Eye (tissue), 1 donor: ENCODE measurements around the gene MAP2.
A peak's percentile ranks its signal among the peaks of the same experiment; 100 is the strongest.
"Not testable (repeated sequence)": the region's sequence is repeated elsewhere in the genome, so short reads cannot be mapped to it uniquely, and the experiment has no call there.

ENCODE experiments used
- DNase-seq: peaks from one replicate; pipeline ENCODE4 v3.0.0-alpha.2; 2015

The MAP2 gene

DNA sequence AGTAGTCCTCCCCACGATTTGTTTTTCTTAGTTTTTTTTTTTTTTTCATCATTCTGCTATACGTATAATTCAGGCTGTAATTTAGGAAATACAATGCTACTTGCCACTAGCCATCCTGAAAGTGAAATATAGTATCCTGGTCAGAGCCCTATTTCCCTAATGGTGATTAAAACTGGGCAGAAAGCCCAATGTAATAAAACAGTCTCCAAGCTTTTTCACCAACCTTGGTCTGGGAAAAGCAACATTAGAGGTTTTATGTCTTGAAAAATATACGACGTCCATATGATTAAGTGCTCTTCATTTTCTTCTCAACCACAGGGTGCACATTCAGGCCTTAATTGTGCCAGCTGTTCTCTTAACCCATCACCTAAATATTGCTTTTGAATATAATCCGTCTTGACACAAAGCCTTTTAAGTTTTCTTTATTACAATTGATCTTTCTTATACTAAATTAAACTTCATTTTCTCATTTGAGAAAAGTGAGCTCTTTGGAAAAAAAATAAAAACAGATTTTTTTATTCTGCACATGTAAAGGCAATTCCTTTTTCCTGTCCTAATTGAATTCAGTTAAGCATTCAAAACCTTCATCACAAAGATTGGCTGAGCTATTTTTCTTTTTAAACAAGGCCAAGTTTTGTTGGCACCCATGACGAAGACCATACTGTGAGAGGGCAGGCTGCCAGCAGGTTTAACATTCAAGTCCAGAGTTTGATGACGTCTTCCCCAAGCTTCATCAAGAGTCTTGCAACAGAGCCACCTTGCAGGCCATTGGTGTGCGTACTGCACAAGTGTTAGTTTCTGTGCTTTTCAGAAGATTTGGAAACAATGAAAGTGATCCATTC is 52.7 kb downstream of the MAP2 start:
- DNase-seq: peak; percentile 78

DNA sequence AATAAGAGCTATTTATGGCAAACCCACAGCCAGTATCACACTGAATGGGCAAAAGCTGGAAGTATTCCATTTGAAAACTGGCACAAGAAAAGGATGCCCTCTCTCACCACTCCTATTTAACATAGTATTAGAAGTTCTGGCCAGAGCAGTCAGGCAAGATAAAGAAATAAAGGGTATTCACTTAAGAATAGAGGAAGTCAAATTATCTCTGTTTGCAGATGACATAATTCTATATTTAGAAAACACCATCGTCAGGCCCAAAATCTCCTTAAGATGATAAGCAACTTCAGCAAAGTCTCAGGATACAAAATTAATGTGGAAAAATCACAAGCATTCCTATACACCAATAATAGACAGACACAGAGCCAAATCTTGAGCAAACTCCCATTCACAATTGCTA is 68.4 kb downstream of the MAP2 start:
- DNase-seq: not testable (repeated sequence)

GRCh38 chr2:209495068-209495620 is 71.3 kb downstream of the MAP2 start:
- DNase-seq: not testable (repeated sequence)

DNA sequence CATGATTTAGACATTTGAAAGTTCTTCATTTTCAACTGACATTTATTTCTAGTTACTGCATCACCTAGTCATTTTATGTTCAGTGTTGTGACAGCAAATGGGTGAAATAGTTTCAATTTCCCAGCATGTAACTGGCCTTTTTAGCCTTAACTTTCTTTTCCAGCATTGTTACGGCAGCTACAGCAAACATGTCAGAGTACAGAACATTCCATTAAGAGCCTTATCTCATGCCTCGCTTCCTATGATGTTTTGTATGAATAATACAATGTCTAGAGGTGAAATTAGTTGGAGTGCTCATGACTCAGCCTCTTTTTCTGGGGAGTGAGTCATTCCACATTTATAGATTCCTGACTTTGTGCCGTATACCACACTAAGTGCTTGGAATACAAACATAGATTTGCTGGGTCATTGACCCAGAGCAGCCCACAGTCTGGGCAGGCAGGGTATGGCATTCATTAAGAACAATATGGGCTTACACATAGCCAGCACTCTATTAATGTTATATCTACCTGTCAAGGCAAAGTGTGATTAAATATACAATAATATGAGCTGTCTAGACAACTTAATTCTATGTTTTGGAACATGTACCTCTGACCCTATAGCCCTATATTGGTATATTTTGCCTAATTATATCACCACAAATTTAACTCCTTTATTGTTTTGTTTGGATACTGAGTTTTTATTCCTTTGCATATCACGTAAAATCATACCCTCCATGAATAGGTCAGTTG is 72.2 kb downstream of the MAP2 start:
- DNase-seq: peak; percentile 60

- DNase-seq: no peak
Measured at GRCh38 chr2:209496586-209496982, 72.7 kb downstream of the MAP2 start.

- DNase-seq: no peak
Measured at GRCh38 chr2:209498614-209499013, 74.8 kb downstream of the MAP2 start.

DNA sequence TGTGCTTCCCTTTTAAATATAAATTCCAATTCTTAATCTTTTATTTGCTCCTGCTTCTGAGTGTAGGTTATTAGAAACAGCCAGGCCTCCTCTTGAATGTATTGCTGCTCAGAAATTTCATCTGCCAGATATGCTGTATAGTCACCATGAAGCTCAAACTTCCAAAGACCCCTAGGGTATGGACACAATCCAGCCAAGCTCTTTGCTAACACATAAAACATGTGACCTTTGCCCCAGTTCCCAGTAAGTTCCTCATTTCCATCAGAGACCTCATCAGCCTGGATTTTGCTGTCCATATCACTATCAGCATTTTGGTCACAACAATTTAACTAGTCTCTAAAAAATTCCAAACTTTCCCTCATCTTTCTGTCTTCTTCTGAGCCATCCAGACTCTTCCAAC is 75.2 kb downstream of the MAP2 start:
- DNase-seq: no peak

GRCh38 chr2:209501579-209501978 is 77.7 kb downstream of the MAP2 start:
- no peak for DNase-seq

DNA sequence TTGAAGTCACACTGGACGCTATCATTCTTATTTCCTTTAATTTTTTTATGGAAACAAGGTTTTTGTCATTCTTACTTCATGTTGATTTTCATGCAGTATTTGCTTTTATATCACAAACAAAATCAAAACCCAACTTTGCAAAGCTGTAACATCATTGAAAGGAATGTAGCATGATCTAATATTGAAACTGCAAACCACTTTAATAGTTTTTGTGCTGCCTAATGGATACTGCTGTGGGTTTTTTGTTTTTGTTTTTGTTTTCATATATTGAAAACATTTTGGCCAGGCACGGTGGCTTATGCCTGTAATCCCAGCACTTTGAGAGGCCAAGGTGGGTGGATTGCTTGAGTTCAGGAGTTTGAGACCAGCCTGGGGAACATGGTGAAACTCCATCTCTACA is 81.6 kb downstream of the MAP2 start:
- DNase-seq: no peak

DNA sequence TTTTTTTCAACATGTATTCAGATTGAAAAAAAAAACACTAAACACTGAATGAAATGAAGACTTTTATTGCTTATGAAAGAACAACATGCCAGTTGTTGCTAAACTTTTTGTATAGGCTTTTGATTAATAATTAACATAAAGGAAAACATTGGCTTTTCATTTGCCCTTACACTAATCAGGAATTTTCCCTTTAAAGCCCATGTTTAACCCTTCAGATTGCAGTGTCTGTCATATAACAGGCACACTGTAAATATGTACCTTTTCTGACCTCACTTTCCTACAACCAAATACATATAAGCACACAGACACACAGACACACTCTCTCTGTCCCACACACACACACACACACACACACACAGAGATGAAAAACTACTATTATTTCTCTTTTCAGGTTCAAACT is 84.4 kb downstream of the MAP2 start:
- DNase-seq: no peak

- DNase-seq: no peak
Measured at GRCh38 chr2:209511637-209512036, 87.8 kb downstream of the MAP2 start.

GRCh38 chr2:209512971-209513370 is 89.1 kb downstream of the MAP2 start:
- no peak for DNase-seq

DNA sequence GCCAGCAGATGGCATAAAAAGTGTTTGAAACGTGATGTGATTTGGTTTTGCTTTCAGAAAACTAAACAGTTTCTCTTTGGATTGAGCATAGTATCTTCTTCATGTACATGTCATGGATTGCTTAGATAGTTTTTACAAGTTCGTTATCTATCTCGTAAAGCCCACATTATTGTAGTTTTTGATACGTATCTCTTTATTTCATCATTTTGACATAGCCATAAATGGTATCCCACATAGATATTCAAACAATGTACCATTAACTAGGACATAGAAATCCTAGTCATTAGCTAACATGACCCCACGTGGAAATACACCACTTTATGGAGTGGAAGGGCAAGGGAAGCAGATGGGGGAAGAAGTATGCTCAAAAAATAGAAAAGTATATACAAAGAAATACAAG is 93.6 kb downstream of the MAP2 start:
- no peak for DNase-seq

GRCh38 chr2:209519271-209519670 is 95.4 kb downstream of the MAP2 start:
- no peak for DNase-seq

GRCh38 chr2:209519906-209520305 is 96.1 kb downstream of the MAP2 start:
- peak; percentile 39 for DNase-seq

- no peak for DNase-seq
Measured at GRCh38 chr2:209523041-209523740, 99.3 kb downstream of the MAP2 start.

GRCh38 chr2:209523867-209524266 is 100.0 kb downstream of the MAP2 start:
- DNase-seq: peak; percentile 42

DNA sequence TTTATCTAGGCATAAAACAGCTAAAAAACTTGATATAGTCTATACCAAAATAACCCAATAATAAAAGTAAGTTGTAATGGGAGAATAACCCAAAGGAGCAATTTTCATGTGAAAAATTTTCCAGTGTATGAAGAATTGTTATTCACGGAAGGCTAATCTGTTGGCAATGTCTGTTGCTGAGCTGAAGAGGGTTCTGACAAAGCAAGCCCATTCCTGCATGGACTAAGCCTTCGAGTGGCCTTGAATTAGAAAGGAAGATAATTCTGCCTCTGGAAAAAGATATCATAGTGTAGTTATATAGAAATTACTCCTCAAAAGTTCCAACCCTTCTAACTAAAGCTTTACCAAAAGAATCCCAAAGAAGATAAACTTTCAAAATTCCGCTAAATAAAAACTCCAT is 101.5 kb downstream of the MAP2 start:
- DNase-seq: no peak

DNA sequence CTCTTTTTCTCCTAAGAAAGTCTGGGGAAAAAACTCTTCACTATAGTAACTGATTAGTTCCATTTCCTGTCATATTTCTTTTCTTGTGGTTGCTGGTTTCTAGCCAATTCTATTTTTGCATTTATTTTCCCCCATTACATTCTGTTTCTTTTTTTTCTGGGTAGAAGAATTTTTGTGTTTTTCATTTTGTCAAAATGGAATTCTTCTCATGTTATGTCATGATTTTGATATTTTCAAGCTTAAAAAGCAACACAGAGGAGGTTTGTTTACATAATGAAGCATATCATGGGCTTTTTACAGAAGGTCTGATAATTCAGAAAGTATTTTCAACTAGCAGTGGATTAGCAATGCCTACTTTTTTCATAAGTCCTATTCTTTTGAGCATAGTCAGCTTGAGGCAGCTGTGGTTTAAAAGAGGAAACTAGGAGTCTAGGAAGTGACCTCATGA is 102.0 kb downstream of the MAP2 start:
- DNase-seq: peak; percentile 51

DNA sequence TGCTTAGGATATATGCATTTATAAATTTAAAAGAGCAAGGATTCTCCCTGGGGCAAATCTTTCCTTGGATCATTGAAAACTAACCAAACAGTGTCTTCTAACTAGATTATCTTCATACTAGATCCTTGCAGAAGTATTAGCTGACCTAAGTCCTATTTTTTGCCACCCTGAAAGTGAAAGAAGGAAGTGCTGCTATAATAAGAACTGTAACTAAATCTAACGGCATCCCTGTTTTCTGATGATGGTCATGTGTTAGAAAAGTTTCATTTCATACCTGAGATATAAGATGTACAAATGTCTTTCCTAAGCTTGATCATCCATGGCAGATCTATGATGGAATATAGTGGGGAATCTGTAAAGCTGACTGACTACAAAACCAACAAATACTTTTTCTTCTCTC is 102.7 kb downstream of the MAP2 start:
- no peak for DNase-seq

DNA sequence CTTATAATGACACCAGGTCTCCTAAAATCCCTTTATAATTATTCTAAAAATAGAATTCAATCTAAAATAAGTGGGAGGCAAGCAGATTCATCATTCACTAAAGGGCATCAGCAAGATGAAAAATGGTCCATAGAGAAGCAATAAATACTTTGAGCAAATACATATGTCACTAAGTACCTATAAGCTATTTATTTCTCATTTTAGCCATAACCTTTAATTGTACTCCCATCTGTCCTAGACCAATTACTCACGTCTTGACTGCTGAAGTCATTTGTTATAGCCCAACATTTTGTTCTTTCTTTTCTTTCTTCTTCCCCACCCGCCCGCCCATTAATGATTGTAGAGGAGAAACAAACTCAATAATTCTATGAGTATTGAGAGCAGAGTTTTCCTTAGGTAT is 105.7 kb downstream of the MAP2 start:
- no peak for DNase-seq

- DNase-seq: no peak
Measured at GRCh38 chr2:209532321-209532720, 108.5 kb downstream of the MAP2 start.

DNA sequence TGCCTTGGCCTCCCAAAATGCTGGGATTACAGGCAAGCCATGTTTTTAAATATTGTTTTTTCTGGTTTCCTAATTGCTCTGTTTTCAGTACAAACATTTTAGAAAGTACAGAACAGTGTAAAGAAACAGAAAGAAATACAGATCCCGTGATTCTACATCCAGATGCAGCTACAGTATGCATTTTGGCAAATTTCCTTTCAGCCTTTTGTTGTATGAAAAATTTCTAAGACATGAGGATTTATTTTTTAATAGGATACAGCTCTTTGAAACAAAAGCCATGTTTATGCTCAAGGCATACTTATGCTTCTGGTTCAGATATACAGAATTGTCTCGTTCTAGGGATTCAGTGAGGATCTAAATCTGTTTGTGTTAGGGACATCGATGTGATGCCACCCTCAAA is 109.5 kb downstream of the MAP2 start:
- DNase-seq: no peak
